HG03025 (cell line): ENCODE results near the gene BFAR.
"Not testable (repeated sequence)": the region's sequence is repeated elsewhere in the genome, so short reads cannot be mapped to it uniquely, and the experiment has no call there.

ENCODE experiments used
- ATAC-seq: cut with Tn5 transposase; IDR thresholded peaks from one replicate; pipeline ENCODE4 v1.9.1; 2021; ENCODE audit warnings: mild to moderate bottlenecking, moderate library complexity; ENCODE audit not compliant: unreplicated experiment, low FRiP score

BFAR gene

DNA sequence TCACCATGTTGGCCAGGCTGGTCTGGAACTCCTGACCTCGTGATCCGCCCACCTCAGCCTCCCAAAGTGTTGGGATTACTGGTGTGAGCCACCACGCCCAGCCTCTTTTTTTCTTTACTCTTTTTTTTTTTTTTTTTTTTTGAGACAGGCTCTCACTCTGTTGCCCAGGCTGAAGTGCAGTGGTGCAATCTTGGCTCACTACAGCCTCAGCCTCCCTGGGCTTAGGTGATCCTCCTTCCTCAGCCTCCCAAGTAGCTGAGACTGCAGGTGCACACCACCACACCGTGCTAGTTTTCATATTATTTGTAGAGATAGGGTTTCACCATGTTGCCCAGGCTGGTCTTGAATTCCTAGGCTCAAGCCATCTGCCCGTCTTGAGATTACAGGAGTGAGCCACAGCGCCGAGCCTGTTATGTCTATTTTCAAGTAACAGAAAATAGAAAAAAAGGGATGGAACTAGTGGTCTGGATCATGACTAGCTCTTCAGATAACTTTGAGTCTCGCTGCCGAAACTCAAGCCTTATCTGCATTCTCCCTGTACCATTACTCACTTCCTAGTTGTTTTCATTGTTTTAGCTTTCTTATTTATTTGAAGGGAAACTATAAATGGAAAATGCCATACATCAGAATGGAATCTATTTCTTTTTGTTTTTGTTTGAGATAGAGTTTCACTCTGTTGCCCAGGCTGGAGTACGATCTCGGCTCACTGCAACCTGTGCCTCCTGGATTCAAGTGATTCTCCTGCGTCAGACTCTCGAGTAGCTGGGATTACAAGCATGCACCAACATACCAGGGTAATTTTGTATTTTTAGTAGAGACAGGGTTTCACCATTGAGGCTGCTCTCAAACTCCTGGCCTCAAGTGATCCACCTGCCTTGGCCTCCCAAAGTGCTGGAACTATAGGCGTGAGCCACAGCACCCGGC, 53.4 kb downstream of the BFAR start:
- not testable (repeated sequence) for ATAC-seq

DNA sequence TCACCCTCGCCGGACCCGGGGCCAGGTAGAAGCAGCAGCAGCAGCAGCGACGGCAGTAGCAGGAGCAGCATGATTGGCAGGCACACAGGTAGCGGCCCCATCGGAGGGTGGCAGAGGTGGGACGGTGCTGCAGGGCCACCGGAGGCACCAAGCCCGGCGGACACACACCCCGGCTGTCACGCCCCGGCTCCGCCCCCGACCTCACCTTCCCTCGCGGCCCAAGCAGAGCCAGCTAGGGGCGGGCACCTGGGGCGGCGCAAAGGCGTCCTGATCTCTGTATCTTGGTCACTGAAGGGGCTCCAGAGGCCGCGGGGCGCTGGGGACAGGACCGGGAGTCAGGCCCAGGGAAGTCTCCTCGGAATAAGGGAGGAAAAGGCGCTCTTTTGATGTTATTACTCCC, 61.4 kb downstream of the BFAR start, which contains the start of gene PLA2G10:
TSS of gene PLA2G10 (minus strand) at position 180 of the 400 bp plus-strand sequence. CDS start at position 101, 79 bp downstream.
- not testable (repeated sequence) for ATAC-seq

DNA sequence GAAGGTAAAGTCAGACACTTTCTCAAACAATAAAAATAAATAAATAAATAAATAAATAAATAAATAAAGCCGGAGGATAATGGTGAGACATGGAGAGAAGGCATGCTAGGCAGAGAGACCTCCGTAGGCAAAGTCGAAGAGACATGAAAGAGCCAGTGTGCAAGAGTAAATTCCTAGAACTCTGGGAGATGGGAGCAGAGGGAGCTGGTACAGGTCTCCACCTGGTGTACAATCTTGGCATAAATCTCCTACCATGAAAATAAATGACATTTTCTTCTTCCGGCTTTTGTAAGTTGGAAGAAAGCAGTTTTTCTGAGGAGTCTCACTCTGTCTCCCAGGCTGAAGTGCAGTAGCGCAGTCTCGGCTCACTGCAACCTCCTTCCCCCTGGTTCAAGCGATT, 69.1 kb downstream of the BFAR start:
- ATAC-seq: not testable (repeated sequence)

DNA sequence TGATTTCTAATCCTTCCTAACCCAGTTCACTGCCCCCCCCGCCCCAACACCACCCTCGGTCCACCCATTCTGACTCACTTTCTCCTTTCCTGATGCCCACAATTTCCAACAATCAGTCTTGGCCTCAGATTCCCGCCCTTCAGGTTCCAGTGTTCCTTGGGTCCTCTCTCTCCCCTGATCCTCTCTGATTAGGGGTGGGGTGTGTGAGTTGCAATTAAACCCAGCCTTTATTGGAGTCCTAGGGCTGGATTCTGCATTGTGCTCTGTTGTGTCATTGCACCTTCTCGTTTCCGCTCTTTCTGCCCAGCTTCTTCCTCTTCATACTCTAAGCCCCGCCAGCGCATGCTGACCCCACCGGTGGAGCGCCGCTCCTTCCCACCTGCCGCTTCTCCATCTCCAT, 69.9 kb downstream of the BFAR start:
- ATAC-seq: not testable (repeated sequence)

DNA sequence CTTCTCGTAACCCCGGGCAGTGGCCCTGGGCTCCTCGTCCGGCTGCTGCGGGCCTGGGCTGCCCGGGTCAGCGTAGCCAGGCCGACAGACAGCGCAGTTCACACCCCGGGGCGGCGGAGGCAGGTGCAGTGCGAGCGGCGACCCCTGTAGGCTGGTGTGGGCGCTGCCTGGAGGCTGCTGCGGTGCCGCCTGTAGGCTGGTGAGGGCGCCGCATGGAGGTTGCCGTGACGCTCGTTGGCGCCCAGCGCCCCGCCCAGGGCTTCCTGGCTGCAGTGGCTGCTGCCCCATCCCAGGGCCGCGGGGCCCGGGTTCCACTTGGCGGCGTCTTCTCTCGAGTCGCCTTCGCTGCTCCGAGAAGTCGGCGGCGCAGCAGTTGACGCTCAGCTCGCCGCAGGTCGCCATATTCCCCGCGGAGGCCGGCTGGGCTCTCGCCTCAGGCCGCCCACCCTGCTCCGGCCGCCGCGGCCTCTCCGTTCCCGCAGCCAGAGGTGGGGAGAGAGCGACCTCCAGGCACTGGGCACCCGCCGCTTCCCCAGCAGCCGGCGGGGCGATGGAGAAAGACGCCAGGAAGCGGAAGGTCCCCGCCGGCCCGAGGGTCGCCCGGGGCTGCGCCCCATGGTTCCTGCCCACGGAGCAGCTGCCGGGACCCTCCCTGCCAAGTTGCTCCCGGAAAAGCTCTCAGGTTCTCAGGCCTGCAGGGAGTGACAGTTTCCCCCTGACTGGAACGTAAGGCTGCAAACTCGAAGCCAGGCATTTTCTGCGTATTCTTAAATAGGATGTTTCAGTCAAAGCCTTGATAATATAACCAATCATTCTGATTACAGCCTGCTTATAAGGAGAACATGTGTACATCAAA, 70.6 kb downstream of the BFAR start, which contains the start of gene NPIPA3:
TSS of gene NPIPA3 (plus strand) at position 256 of the 856 bp plus-strand sequence. CDS start 5,533 bp downstream, outside the sequence.
- peak; percentile 86 for ATAC-seq
